ENCODE data around the gene GID8.
A peak's percentile ranks its signal among the peaks of the same experiment; 100 is the strongest.

GID8 gene

DNA sequence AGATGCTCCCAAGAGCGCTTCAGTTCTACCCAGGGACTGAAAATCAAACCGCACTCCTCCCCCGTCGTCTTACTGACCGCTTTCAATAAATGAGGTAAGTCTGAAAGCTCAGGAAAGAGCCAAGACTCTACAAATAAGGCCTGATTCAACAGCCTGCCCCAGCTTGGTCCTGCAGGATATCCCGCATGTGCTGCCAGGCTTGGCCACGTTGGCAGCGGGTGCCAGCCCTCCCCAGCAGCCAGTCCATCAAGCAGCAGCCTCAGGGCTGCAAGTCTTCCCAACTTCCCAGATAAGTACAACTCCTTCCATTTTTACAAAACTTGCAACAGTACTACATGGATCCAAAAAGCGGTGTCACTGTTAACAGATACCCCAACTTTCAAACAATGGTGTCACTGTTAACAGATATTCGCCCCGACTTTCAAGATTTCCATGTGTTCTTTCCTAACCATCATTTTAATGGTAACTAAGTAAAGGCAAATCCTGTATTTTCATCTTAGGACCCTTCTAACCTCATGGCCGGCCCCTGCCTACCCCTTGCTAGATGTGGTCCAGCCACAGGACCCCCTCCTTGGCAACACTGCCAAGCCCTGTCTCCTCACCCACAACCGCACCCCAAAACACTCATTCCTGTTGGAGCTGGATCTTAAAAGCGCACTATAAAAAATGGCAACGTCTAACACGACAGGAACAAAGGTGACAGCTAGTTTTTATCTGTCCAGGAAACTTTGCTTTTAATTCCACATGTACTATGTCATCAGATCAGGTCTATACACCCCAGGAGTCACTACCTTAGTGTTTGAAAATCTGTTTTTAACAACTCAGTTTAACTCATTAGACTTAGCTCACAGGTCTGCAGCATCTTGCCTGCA, 39.6 kb upstream of the GID8 start:
- no peak for TF ChIP-seq SIN3A (IDR thresholded peaks at IDR 0.05; ENCODE audit: borderline replicate concordance, insufficient read depth, low read length)
- peak; percentile 58; the same call in 1 of the 2 replicates for TF ChIP-seq POLR2AphosphoS5 (IDR thresholded peaks at IDR 0.05; ENCODE audit: low read depth, low read length)

DNA sequence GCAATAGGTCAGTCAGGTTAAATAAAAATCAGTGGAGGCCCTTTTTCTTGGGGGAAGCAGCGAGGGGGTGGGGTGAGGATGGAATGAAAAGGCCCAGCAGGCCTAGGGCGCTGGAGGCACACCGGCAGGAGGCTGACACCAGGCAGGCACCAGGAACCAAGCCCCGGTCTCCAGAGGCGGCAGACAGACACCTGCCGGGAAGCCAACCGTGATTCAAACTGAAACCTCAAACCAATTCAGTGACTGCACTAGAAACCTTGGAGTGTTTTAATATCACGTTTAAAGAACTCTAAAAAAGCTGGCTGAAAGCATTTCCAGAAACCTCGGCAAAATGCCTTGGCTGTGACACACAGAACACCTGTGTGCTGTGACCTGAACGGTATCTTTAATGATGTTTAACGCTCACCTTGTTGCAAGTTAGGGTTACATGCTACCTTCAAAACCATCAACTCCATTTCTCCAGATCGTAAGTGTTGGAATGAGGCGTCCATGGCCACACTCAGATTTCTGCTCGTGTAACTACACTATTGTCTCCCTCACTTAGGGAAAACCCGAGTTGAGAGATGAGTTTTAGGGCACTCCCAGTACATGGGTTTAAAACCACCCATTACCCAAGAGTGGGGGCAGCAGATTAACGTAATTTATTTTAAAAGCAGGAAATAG, 38.8 kb upstream of the GID8 start:
- TF ChIP-seq TAF1 (IDR thresholded peaks at IDR 0.05; ENCODE audit: borderline replicate concordance, insufficient read depth, low read length) (no peak), POLR2AphosphoS5 (IDR thresholded peaks at IDR 0.05; ENCODE audit: low read depth, low read length) (no peak), FOXP2 (optimal IDR thresholded peaks at IDR 0.05; ENCODE audit: borderline replicate concordance, extremely low read depth, extremely low read length, insufficient read depth) (no peak), SIN3A (IDR thresholded peaks at IDR 0.05; ENCODE audit: borderline replicate concordance, insufficient read depth, low read length) (no peak)
- TF ChIP-seq, protein P1, sequence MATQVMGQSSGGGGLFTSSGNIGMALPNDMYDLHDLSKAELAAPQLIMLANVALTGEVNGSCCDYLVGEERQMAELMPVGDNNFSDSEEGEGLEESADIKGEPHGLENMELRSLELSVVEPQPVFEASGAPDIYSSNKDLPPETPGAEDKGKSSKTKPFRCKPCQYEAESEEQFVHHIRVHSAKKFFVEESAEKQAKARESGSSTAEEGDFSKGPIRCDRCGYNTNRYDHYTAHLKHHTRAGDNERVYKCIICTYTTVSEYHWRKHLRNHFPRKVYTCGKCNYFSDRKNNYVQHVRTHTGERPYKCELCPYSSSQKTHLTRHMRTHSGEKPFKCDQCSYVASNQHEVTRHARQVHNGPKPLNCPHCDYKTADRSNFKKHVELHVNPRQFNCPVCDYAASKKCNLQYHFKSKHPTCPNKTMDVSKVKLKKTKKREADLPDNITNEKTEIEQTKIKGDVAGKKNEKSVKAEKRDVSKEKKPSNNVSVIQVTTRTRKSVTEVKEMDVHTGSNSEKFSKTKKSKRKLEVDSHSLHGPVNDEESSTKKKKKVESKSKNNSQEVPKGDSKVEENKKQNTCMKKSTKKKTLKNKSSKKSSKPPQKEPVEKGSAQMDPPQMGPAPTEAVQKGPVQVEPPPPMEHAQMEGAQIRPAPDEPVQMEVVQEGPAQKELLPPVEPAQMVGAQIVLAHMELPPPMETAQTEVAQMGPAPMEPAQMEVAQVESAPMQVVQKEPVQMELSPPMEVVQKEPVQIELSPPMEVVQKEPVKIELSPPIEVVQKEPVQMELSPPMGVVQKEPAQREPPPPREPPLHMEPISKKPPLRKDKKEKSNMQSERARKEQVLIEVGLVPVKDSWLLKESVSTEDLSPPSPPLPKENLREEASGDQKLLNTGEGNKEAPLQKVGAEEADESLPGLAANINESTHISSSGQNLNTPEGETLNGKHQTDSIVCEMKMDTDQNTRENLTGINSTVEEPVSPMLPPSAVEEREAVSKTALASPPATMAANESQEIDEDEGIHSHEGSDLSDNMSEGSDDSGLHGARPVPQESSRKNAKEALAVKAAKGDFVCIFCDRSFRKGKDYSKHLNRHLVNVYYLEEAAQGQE (IDR thresholded peaks at IDR 0.05; ENCODE audit: insufficient read depth in 1 of 2, low read depth in 2 of 2, low read length in 2 of 2): no peak

DNA sequence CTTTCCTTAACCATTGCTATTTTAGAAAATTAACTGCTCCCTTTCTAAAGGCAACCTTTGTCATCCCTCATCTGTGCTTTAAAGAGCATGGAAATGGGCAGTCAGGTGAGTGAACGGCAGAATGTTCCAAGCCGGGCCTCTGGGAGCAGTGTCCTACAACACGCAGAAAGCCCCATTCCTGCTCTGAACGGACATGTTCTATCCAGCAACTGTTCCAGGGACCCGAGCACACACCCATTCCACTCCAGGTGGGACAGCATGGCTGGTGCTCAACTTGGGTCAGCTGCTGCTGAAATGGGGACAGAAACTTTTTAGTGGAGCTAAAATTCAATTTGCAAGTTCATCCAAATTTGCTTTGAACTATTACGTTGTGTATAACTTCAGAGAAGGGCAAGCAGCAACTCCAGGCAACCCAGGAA, 38.3 kb upstream of the GID8 start:
- TF ChIP-seq FOXP2 (optimal IDR thresholded peaks at IDR 0.05; ENCODE audit: borderline replicate concordance, extremely low read depth, extremely low read length, insufficient read depth) (no peak), POLR2AphosphoS5 (IDR thresholded peaks at IDR 0.05; ENCODE audit: low read depth, low read length) (no peak), SIN3A (IDR thresholded peaks at IDR 0.05; ENCODE audit: borderline replicate concordance, insufficient read depth, low read length) (no peak), TAF1 (IDR thresholded peaks at IDR 0.05; ENCODE audit: borderline replicate concordance, insufficient read depth, low read length) (no peak)
- TF ChIP-seq, protein P1 (IDR thresholded peaks at IDR 0.05; ENCODE audit: insufficient read depth in 1 of 2, low read depth in 2 of 2, low read length in 2 of 2): no peak

DNA sequence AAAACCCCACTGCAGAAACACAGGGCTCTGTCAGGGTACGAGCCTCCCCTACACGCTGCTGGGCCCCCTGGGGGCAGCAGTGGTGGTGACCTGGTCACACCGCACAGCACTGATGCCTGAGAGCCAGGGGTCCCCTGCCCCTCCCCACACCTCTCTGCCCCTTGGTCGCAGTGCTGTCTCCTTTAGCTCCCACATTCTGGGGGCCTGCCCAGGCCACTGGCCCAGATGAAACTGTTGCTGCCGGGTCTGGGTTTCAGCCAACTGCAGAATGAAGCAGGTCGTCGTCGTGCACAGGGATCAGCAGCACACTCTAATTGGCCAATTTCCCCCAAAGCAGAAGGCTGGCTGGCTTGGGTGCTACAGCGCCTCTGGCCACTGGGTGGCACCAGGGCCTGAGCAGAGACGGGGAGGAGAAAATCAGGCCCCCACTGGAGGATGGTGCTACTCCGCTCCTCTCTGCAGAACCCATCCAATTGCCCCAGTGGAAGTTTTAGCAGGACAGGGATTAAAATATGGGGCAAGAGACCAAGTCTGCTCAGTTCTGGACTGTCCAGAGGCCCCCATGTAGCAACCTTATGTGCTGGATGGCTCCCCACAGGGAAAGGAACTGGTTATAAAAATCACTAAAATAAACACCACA, 37.8 kb upstream of the GID8 start:
- no peak for TF ChIP-seq TAF1 (IDR thresholded peaks at IDR 0.05; ENCODE audit: borderline replicate concordance, insufficient read depth, low read length)
- peak; percentile 21 for TF ChIP-seq FOXP2 (optimal IDR thresholded peaks at IDR 0.05; ENCODE audit: borderline replicate concordance, extremely low read depth, extremely low read length, insufficient read depth)
- peak; percentile 42; the same call in 1 of the 2 replicates for TF ChIP-seq POLR2AphosphoS5 (IDR thresholded peaks at IDR 0.05; ENCODE audit: low read depth, low read length)
- TF ChIP-seq SIN3A (IDR thresholded peaks at IDR 0.05; ENCODE audit: borderline replicate concordance, insufficient read depth, low read length): no peak

DNA sequence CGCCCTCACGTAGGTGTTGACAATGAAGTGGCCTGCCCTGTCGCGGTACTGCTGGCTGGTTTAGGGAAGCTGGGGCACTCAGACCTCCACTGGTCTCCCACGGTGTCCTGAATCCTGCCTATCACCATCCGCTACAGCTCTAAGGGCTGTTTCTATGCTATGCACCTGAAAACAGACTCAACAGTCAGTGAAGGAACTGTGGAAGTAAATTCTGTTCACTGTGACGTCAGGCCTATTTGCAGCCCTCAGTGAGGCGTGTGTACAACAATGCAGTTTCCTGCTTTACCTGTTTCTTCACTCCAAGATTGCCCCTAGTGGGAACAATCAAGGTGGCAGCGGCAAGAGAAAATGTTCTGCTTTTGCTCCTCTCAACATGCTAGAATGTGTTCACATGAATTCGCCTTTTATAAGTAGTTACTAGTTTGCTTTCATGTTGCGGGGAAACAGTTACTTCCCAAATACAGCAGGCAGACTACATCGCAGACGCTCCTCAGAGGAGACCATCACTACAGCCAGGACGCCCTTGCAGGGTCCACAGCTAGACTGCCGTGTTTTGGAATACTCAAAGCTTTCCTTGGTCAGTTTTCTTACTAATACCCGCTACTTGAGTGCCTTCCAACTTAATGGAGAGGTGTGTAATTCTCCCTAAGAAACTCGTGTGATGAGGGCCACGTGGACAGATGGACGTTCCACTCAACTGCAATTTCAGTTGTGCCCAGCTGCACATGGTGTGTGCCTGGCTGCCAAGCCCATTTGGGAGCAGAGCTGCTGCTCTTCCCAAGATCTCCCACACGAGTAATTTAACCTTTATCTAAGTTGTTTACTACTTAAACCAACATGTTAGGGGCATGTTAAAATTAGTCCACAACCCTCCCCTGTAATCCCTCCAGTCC, 37.0 kb upstream of the GID8 start:
- TF ChIP-seq SIN3A (IDR thresholded peaks at IDR 0.05; ENCODE audit: borderline replicate concordance, insufficient read depth, low read length) (no peak), POLR2AphosphoS5 (IDR thresholded peaks at IDR 0.05; ENCODE audit: low read depth, low read length) (peak; percentile 29; the same call in 1 of the 2 replicates), FOXP2 (optimal IDR thresholded peaks at IDR 0.05; ENCODE audit: borderline replicate concordance, extremely low read depth, extremely low read length, insufficient read depth) (peak; percentile 7)

DNA sequence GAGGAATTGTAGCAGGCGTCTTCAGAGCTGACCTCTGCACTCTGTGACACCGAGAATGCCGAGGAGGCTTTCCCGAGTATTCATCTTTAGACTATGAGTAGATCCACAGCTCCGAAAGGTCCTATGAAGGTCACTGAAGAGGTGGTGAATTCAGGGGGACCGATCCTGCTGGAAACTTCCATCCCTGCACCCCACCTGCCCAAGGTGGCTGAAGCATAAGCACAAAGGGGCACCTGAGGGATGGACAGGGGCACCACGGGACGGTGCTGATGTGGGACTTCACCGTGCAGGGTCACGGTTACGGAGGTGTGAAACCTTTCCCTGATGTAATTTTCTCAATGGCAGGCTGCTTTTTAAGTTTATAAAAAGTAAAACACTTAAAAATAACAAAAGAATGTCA, 36.1 kb upstream of the GID8 start:
- TF ChIP-seq, protein P1 (IDR thresholded peaks at IDR 0.05; ENCODE audit: insufficient read depth in 1 of 2, low read depth in 2 of 2, low read length in 2 of 2): no peak
- no peak for TF ChIP-seq POLR2AphosphoS5 (IDR thresholded peaks at IDR 0.05; ENCODE audit: low read depth, low read length)
- TF ChIP-seq TAF1 (IDR thresholded peaks at IDR 0.05; ENCODE audit: borderline replicate concordance, insufficient read depth, low read length): no peak
- TF ChIP-seq FOXP2 (optimal IDR thresholded peaks at IDR 0.05; ENCODE audit: borderline replicate concordance, extremely low read depth, extremely low read length, insufficient read depth): no peak
- no peak for TF ChIP-seq SIN3A (IDR thresholded peaks at IDR 0.05; ENCODE audit: borderline replicate concordance, insufficient read depth, low read length)
